GM12892 (cell line): Measurements from ENCODE around the gene HGS.
"Not testable (repeated sequence)": the region's sequence is repeated elsewhere in the genome, so short reads cannot be mapped to it uniquely, and the experiment has no call there.

Source experiments
- DNase-seq: peaks from one replicate; pipeline ENCODE4 v3.0.0; 2011; ENCODE audit not compliant: insufficient read length
- FAIRE-seq: peaks from 2 replicates; lab custom pipeline; 2011; peaks lifted over from hg19 to GRCh38; lab: Jason Lieb, UNC
- POLR2A ChIP-seq: IDR thresholded peaks from 2 replicates; pipeline ENCODE4 v1.6.1; 2011; ENCODE audit warnings: low read depth, low read length, control low read depth
- POLR2AphosphoS5 ChIP-seq: IDR thresholded peaks from 2 replicates; pipeline ENCODE4 v1.6.1; 2011; ENCODE audit warnings: low read depth, low read length, control low read depth
- TAF1 ChIP-seq: IDR thresholded peaks from 2 replicates; pipeline ENCODE4 v1.6.1; 2011; ENCODE audit warnings: low read depth, mild to moderate bottlenecking, control low read depth, low read length, borderline replicate concordance

Gene HGS

GRCh38 chr17:81659038-81659437 is 24.8 kb upstream of the HGS start:
- no peak for TF ChIP-seq TAF1
- no peak for TF ChIP-seq POLR2AphosphoS5
- no peak for TF ChIP-seq POLR2A
- FAIRE-seq = no peak
- DNase-seq = no peak

- DNase-seq = no peak
- no peak for FAIRE-seq
- no peak for TF ChIP-seq POLR2A
- TF ChIP-seq TAF1 = no peak
- TF ChIP-seq POLR2AphosphoS5 = no peak
Observed at GRCh38 chr17:81660441-81660840, 23.4 kb upstream of the HGS start.

- no peak for FAIRE-seq
Observed at GRCh38 chr17:81662002-81662401, 21.8 kb upstream of the HGS start.

GRCh38 chr17:81664051-81664470 is 19.8 kb upstream of the HGS start:
- DNase-seq = no peak
- TF ChIP-seq POLR2AphosphoS5 = 0 out of 2 replicates have a peak, but pooled peaks have one; percentile 15
- no peak for TF ChIP-seq TAF1
- no peak for TF ChIP-seq POLR2A
- FAIRE-seq = no peak

More at GRCh38 chr17:81662002-81662401, 21.8 kb upstream of the HGS start:
- DNase-seq = no peak
- TF ChIP-seq POLR2A = no peak
- TF ChIP-seq TAF1 = no peak
- TF ChIP-seq POLR2AphosphoS5 = no peak

GRCh38 chr17:81665205-81666091 is 18.4 kb upstream of the HGS start:
- DNase-seq (peak; percentile 65), FAIRE-seq (peak; percentile 57)
- TF ChIP-seq POLR2AphosphoS5 (no peak; the same call in 1 of the 2 replicates), POLR2A (peak; percentile 53)

GRCh38 chr17:81666092-81666341 is 17.8 kb upstream of the HGS start:
- no peak for FAIRE-seq
- TF ChIP-seq TAF1 = no peak
- no peak for TF ChIP-seq POLR2AphosphoS5
- no peak for TF ChIP-seq POLR2A
- no peak for DNase-seq

- DNase-seq = peak; percentile 99
- FAIRE-seq = peak; percentile 94
- TF ChIP-seq POLR2AphosphoS5 (peak; percentile 97), POLR2A (peak; percentile 98), TAF1 (peak; percentile 94)
Observed at GRCh38 chr17:81666342-81667191, 17.2 kb upstream of the HGS start, which contains the start of the genes CCDC137 and OXLD1. Gene CCDC137, plus strand, starts transcription at chr17:81666737. Its CDS starts 30 bp downstream, at chr17:81666767. Gene OXLD1, minus strand, starts transcription at chr17:81666605. Its CDS starts 28 bp downstream, at chr17:81666577.

GRCh38 chr17:81667754-81668153 is 16.1 kb upstream of the HGS start:
- DNase-seq (no peak), FAIRE-seq (no peak)
- TF ChIP-seq TAF1 (no peak), POLR2AphosphoS5 (no peak), POLR2A (no peak)

- DNase-seq = no peak
- TF ChIP-seq POLR2A (no peak), POLR2AphosphoS5 (no peak), TAF1 (no peak)
- FAIRE-seq = no peak
Observed at GRCh38 chr17:81672504-81672903, 11.3 kb upstream of the HGS start.

GRCh38 chr17:81672954-81673353 is 10.9 kb upstream of the HGS start:
- no peak for DNase-seq
- no peak for TF ChIP-seq POLR2A
- no peak for TF ChIP-seq TAF1
- TF ChIP-seq POLR2AphosphoS5 = no peak
- FAIRE-seq = no peak

GRCh38 chr17:81673561-81674258 is 10.1 kb upstream of the HGS start:
- TF ChIP-seq TAF1 (no peak), POLR2AphosphoS5 (no peak), POLR2A (no peak)
- no peak for DNase-seq
- FAIRE-seq = no peak

GRCh38 chr17:81675515-81676221 is 8.1 kb upstream of the HGS start:
- DNase-seq = not testable (repeated sequence)
- peak; percentile 51 for FAIRE-seq
